Stimulated activated naive CD4-positive, alpha-beta T cell treated with Interleukin-2 at 50 U/mL for 16 hours (primary cell): ENCODE results near the gene SYTL2.

Experiments
- DNase-seq: peaks from one replicate; lab custom pipeline; 2025; lab: John Stamatoyannopoulos, UW

SYTL2 gene

DNA sequence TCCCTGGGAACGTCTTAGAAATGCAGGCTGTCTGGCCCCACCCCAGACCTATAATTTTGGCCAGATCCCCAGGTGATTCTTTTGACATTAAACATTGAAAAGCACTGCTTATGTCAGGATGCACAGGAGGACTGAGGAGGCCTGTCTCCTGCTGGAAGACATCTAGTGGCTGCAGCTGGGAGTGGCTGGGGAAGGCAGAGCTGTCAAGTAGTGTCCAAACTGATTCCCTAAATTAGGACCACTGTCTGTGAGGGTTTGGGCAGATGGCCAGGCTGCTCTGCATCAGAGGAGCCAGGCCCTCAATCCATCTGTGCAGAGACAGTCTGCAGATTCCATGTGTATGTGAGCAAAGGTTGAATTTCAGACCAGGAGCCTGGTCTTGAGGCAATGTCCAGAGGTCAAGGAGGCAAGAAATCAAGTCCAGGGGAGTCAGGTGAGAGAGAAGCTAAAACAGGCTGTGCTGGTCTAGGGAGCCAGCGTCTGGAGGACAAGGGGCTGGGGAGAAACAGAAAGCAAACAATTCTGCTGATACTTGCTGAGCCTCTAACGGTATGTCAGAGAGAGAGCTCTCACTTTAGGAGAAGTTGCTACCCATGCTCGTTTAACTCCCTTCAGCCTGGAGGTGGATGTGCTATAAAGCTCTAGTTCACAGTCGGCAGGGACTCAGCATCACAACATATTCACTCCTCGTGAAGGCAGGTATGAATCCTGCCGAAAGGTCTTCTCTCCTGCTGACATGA is 15.3 kb upstream of the SYTL2 start:
- peak; percentile 3 for DNase-seq

DNA sequence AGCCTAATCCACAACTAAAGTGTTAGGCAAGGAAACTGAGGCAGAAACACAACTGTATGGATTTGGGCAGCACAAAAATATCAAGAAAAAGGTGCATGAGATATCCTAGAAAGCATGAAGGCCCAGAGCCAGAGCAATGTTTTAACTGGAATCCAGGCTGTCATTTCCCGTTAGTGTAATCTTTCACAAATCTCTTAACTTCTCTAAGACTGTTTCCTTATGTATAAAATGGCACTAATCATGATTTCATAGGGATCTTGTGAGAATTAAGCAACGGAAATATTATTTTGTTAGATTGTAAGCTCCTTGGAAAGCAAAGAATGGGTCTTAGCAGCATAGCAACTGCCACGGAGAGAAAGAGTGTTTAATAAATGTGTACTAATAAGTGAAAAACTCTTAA is 14.7 kb upstream of the SYTL2 start:
- no peak for DNase-seq

DNA sequence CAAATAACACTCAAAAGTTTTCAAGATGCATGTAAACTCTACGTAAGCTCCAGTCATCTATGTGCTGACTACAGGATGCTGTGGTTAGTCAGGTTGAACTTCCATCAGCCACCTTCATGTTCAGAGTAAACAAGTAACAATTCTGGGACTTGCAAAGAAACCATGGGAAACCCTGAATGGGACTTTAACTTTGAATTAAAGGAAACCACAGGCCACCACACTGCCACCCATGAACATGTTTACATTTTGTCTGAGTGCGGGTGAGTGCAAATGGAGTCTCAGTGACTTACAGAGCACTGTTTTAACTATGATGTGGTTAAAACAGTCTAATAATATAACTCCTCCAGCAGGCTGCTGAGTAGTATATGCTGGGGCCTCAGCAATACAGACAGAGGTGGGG is 12.9 kb upstream of the SYTL2 start:
- peak; percentile 43 for DNase-seq

DNA sequence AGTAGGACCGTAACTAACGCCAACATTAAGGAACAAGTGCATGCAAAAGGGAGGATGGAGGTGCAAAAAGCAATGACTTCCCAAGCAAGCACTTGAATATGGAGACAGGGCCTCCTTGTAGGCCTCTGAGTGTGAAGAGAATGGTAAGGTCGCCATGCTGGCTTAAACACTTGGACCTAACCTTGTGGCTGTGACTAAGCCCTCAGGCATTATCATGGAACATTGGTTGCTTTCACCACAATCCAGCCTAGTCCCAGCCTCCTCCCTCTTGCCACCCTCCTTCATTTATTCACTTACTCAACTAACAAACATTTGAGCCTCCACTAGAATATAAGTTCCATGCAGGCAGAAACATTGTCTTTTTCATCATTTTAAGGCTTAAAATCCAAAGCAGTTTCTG is 11.9 kb upstream of the SYTL2 start:
- no peak for DNase-seq

DNA sequence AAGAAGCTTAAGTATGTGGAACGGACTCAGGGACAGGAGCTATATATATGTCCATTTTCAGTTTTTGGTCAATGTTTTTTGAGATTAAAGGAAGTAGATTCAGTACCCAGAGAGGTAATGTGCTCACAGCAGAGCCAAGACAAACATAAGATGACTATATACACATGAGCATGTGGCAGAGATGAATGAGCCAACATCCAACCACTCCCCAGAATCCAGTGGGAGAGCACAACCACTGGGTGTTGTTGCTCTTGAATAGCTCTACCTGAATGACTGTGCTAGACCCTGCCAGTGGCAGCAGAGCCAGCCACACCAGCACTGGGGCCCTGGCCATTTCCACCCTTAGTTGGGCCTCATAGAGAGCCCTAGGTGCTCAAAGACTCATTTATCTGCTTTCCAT is 10.7 kb upstream of the SYTL2 start:
- no peak for DNase-seq

DNA sequence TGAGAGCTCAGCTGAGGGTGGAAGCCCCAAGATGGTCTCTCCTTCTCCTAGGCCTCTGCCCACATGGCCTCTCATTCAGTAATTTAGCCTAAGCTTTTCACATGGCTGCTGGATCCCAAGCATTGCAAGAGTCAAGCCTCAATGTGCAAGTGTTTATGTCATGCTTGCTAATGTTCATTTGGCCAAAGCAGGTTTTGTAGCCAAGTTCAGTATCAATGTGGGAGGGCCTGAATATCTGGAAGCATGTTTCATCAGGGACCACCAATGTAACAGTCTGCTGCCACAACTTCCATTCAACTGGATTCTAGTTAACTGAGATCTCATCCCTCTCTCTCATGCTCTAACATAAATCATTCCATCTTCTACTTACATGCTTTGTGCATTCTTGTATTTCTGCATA is 8.5 kb upstream of the SYTL2 start:
- DNase-seq = no peak

DNA sequence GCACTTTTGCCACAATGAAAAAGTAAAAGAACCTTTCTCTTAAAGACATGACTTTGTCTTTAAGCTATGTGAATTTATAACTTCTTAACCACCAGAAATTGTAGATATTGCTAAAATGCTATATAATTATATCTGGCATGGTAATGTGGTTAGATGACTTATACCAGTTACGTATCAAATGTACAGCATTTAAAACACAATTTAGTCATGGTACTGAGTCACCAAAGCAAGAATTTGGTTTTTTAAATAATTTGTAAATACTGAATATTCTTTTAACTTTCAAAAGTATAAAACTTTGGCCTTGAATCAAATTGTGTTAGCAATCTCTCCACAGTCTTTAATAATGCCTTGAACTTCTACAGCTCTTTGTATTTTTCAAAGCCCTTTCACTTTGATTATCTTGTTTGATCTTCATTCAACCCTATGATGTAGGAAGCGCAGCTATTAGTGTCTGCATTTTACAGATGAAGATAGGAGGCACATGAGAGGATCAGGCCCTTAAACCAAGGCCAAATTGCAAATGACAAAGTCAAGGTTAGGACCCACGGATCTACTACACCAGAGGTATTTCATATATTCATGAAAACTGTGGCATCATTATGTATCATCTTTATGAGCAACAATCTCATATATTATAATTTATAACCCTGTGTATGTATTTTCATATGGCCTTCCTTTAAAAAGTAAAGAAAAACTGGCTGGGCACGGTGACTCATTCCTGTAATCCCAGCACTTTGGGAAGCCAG is 4.4 kb upstream of the SYTL2 start:
- DNase-seq = no peak

DNA sequence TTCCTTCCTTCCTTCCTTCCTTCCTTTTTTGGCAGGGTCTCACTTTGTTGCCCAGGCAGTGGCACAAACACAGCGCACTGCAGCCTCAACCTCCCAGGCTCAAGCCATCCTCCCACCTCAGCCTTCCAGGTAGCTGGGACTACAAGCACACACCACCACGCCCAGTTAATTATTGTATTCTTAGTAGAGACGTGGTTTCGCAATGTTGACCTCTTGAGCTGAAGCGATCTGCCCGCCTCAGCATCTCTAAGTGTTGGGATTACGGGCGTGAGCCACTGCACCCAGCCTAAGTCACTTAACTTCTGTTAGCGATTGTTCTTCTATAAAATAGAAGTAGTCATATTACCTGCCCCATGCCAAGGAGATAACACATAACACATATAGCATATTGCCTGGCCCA is 2.8 kb upstream of the SYTL2 start:
- no peak for DNase-seq

DNA sequence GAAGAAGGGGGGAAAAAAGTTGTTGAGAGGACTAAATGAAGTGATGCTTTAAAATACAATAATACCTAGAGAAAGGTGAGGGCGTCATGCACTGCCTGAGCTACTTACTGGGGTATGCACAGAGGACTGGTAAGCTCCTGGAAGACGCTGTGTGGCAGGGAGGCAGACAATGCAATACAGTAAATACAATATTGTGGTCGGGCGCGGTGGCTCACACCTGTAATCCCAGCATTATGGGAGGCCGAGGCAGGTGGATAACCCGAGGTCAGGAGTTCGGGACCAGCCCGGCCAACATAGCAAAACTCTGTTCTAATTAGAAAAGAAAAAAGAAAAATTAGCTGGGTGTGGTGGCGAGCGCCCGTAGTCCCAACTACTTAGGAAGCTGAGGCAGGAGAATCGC is 683 bp upstream of the SYTL2 start:
- no peak for DNase-seq

DNA sequence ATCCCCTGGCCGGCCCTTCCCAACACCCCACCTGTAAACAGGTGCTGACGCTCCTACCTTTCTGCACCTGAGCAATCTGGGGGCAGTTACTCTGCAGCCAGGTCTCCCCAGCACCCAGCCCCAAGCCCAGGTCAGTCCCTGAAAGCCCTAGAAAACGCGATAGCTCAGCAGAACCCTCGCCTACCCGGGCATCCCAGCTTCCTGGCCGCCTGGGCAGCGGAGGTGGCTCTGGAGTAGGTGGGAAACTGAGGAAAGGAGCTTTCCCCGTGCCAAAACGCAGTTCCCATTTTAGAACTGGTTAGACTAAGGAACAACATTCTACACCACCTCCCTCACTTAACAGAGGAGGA is 445 bp downstream of the SYTL2 start:
- DNase-seq = no peak

DNA sequence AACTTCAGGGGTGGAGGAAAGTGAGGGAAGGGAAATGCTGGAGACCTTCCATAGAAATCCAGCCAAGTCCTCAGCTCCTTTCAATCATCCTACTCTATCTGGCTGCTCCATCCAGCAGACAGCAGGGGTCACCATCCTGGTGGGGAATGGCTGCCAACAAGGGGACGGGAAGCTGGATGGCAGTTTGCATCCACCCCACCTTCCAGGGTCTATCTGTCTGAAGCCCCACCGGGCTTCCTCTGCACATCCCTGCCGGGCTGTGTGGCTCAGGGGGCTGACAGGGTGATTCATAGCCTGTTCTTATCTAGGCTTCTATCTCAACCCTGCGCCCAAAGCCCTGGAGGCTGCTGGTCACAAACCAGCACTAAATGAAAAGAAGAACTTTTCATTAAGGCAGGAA is 1.1 kb downstream of the SYTL2 start:
- no peak for DNase-seq

DNA sequence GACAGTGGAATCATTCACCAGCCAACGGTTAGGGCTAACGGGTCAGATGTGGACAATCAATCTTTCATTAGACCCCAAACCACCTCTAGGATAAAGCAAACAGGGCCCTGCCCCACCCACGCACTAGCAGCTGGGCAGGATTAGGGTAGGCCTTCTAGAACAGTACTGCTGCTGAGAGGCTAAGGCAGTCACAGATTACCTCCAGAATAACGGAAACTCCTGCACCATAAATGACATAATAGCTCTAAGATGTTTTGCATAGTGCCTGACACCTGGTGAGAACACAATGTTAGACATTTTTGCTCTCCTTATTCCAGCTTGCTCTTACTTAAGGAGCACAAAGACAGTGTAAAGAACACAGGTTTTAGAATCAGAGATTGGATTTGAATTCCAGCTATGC is 1.8 kb downstream of the SYTL2 start:
- no peak for DNase-seq

DNA sequence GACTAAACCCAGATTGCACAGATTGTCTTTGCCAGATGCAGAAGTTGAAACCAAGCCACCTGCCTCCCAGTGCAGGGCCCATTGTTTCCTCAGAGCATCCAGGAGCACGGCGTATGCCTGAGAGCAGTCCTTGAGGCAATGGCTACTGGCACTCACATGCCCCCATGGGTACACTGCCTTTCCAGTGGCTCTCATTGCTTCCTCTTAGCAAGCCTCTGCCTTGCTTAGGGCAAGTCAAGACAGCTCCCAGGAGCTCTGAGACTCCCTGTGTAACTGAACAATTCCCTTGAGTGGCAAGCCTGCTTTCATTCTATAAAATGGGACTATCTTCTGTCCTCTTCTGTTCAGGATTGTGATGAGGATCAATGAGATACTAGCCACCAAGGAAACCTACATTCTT is 4.1 kb downstream of the SYTL2 start:
- no peak for DNase-seq

DNA sequence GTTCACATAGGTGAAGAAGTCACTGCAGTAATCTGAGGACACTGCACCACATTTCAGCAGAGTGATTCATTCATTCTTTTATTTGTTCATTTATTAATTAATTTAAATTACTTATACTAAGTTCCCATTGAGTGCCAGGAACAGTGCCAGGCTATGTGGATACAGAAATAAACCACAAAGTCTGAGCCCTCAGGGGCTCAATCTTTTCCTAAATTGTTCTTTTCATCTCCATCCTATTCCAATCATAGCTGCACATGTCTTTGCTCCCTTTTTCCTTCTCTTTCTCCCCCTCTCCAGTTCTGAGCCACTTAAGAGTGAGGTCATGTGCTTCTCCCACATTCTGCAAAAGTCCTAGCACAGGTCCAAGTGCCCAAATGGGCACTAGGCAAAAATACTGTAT is 4.9 kb downstream of the SYTL2 start:
- DNase-seq = no peak

DNA sequence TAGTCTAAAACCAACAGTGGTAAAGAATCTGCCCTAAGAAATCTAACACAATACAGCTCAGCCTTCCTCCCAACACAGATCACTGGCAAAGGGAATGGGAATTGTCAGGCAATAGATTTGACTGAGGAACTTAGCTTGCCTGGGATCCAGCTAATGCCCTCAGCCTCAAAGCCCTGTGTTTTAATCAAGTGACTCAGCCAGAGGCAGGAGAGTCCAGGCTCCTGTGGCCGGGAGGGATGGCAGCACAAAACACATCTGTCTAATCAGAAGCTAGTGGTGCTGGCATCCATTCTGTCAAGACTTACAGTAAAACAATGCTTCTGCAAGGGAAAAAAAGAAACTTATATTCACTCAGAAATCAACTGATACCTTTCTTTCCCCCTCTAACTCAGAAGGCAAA is 5.6 kb downstream of the SYTL2 start:
- DNase-seq = no peak

DNA sequence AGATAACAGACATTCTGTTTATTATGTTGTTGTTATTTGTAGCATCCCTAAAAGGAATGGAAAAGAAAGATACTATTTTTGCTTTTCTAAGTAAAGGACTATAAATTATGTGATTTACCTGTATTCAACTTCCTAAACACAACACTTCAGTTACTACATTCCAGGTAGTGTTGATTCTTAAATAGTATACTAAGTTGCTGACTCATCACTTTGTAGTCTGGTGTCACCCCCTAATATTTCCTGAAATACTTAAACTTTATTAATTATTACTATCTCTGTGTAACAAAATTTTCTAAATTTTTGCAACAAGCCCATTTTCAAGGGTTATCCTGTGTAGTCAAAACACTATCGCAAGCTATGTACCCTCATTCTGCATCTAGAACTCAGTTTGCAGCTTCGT is 7.0 kb downstream of the SYTL2 start:
- DNase-seq = no peak

DNA sequence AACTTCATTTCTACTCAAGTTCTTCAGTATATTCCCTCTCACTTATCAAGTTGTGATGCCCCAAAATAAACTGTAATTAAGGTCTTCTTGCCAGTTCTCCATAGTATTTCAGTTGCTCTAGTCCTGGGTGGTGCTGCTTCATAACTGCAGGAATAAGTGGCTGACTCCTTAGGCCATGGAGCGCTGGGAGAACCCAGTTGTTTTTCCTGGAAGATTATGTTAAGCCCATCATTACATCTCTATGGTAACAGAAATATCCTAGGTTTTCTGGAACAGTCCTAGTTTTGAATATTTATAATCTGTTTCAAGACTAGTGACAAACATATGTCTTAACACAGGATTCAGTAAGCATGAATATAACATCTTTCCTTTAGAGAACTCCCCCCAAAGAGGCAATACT is 7.6 kb downstream of the SYTL2 start:
- DNase-seq = no peak

DNA sequence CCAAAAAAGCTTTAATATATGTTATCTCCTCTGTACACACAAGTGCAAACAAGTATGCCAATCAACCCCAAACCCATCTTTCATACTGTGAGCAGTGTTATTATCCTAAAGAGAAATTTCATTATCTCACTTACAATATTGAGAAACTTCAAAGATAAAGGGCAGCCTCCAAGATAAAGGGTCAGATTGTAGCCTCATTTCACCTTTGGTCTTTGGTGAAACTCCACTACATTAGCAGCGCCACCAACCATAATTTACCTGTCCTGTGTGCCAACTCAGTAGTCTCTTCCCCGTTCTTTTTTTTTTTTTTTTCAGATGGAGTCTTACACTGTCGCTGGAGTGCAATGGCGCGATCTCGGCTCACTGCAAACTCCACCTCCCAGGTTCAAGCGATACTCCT is 9.4 kb downstream of the SYTL2 start:
- no peak for DNase-seq

DNA sequence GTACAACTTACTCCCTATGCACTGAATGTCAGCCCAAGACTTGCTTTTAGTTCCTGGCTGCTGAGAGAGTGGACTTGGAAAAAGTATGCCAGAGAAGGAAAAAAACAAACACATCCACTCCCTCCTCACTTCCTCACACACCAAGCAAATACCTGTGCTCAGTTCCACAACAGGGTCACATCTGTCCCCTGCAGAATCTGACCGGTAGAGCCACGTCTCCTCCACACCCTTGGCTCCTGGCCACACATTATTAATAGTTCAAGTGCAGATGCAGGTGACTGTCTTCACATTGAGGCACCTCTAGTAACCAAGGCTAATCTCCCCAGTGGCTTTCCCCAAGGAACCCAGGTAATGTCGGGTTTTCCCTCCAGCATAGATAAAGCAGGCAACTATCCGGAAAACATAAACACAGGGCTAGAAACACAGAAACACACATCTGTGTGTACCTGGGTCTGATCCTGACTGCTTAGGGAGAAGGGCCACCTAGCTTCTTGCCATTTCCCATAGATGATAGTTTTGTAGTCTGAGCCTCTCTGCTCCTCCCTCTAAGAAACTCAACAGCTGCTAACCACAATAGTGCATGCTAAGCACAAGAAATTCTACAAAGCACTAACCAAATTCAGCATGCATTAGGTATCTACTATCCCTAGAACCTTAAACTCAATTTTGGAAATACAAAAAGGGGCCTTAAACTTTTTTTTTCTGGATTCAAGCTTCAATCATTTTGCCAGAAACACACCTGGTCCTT is 10.2 kb downstream of the SYTL2 start:
- no peak for DNase-seq

DNA sequence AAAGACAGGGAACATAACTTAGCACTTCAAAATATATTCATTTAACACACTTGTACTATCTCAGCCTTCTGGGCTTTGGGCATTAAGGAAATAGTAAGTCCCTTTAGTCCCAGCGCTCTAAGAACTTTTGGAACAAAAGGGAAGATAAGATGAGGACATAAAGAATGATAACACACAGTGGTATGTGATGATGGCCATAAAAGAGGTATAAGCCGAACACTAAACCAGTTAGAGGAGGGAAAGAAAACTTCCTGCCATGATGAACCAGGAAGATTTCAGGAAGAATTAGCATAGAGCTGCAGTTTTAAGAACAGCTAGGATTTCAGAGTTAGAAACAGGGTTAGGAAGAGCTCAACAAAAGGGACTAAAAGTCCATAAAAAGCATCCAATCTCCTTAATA is 11.8 kb downstream of the SYTL2 start:
- DNase-seq = no peak

DNA sequence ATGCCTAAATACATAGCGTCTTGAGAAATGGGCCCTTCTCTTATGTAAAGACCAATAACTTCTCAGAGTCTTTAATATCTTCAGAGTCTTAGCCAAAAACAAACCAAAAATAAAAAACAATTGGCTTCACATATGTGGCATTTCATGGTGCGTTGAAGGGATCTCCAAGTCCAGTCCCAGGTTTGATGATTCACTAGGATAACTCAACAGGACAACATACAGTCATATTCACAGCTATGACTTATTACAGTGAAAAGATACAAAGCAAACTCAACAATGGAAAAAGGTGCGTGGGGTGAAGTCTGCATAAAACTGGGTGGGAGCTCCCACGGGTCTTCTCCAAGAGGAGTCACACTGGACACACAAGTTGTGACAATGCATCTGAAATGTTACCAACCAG is 12.6 kb downstream of the SYTL2 start:
- no peak for DNase-seq

DNA sequence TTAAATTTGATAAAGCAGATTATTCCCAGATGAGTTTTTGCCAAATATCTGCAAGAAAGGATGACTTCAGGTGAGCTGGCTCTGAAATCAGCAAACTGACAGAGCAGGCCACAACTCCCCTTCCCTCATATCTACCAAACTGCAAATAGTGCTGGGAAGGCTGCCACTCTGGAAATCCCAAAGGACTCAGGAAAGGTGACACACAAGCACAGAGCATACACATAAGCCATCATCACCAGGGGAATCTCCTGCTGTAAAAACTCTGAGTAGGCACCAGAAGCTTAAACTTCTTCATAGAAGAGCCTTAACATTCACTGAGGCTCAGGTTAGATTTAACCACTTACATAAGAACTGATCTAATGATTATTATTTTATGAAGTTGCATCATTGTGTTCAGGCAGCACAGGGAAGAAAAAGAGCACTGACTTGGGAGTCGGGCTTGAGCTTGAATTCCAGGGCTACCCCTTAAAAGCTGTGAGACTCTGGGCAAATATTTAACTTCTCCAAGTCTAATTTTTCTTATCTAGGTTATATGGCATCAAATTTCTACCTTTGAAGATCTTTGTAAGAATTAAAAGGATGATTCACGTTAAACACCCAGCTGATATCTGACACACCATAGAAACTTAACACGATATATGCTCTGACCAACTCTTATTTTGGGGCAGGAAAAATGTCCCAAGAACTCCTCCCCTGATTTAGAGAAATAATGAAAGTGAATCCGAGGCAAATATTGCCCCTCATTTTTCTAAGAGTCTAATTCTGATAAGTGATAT is 15.0 kb downstream of the SYTL2 start:
- DNase-seq = no peak
